HL-60 (cell line): ENCODE measurements around the gene SECTM1.

Source experiments
- DNase-seq, 2 experiments: peaks; one replicate each; pipeline ENCODE4 v3.0.0-alpha.2; 2010 to 2020; ENCODE audit warnings: low read depth in 1 of 2, low spot score in 1 of 2
- H3K27ac ChIP-seq: fragments of 250-450 bp; sonication (Bioruptor Pico); replicated peaks from 2 replicates; pipeline ENCODE4 v1.5.1; 2020; ENCODE audit warnings: mild to moderate bottlenecking, moderate library complexity
- H3K27me3 ChIP-seq: fragments of 250-450 bp; sonication (Bioruptor Pico); 2 replicates; pipeline ENCODE4 v1.5.1; 2021; ENCODE audit warnings: mild to moderate bottlenecking, moderate library complexity; ENCODE audit not compliant: insufficient read depth, poor library complexity, severe bottlenecking
- H3K4me3 ChIP-seq: replicated peaks from 2 replicates; pipeline ENCODE4 v1.5.1; 2011; ENCODE audit warnings: mild to moderate bottlenecking, control low read depth, low read length; ENCODE audit not compliant: insufficient read depth
- GABPA ChIP-seq: IDR thresholded peaks from 2 replicates; pipeline ENCODE4 v1.6.1; 2012; ENCODE audit warnings: low read depth
- POLR2AphosphoS5 ChIP-seq: IDR thresholded peaks from 2 replicates; pipeline ENCODE4 v1.6.1; 2012; ENCODE audit warnings: low read depth
- SPI1 ChIP-seq: IDR thresholded peaks from 2 replicates; pipeline ENCODE4 v1.6.1; 2012; ENCODE audit warnings: low read depth, mild to moderate bottlenecking, borderline replicate concordance
- TF ChIP-seq, protein P1 (sequence below): IDR thresholded peaks from one replicate; pipeline ENCODE4 v1.5.1; 2011; ENCODE audit warnings: low read length, control low read depth, inconsistent platforms; ENCODE audit not compliant: insufficient read depth
- TF ChIP-seq, protein P2 (sequence below): IDR thresholded peaks from 2 replicates; pipeline ENCODE4 v1.6.1; 2012; ENCODE audit warnings: low read depth; ENCODE audit not compliant: insufficient replicate concordance

SECTM1 gene

DNA sequence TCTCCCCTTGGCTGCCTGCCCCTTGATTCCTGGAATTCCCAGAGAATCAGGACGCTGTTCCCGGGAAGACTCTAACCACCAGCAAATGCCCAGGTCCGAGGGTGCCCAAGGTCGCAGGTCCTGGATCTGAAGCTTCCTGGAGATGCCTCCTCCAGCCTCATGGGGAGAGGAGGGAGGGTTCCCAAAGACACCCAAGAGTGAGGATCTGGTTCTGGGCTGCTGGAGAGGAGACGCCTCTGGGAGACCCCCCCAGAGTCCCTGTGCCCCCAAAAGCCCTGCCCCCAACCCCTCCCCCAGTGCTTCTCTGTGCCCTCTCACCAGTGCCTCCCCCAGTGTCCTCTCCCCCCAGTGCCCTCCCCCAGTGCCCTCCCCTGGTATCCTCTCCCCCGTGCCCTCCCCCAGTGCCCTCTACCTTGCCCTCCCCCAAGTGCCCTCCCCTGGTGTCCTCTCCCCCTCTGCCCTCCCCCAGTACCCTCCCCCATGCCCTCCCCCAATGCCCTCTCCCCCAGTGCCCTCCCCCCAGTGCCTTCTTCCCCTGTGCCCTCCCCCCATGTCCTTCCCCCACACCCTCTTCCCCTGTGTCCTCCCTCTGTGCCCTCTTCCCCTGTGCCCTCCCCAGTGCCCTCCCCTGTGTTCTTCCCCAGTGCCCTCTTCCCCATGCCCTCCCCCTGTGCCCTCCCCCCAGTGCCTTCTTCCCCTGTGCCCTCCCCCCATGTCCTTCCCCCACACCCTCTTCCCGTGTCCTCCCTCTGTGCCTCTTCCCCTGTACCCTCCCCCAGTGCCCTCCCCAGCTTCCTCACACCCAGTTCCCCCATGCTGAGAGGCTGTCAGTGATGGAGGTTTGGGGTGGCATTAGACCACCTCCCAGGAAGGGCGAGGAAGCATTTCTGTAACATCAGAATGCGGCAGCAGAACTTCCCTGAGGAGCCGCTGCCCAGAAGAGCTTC lies 6.3 kb upstream of the SECTM1 start:
- no peak overlapping the region for H3K4me3 ChIP-seq
- H3K27ac ChIP-seq, result no peak overlapping the region
- peak; percentile 64 to 91 for DNase-seq
- TF ChIP-seq, protein P1, sequence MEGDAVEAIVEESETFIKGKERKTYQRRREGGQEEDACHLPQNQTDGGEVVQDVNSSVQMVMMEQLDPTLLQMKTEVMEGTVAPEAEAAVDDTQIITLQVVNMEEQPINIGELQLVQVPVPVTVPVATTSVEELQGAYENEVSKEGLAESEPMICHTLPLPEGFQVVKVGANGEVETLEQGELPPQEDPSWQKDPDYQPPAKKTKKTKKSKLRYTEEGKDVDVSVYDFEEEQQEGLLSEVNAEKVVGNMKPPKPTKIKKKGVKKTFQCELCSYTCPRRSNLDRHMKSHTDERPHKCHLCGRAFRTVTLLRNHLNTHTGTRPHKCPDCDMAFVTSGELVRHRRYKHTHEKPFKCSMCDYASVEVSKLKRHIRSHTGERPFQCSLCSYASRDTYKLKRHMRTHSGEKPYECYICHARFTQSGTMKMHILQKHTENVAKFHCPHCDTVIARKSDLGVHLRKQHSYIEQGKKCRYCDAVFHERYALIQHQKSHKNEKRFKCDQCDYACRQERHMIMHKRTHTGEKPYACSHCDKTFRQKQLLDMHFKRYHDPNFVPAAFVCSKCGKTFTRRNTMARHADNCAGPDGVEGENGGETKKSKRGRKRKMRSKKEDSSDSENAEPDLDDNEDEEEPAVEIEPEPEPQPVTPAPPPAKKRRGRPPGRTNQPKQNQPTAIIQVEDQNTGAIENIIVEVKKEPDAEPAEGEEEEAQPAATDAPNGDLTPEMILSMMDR, result no peak
- TF ChIP-seq POLR2AphosphoS5, result no peak
- no peak for TF ChIP-seq GABPA
- no peak for TF ChIP-seq SPI1
- TF ChIP-seq, protein P2, sequence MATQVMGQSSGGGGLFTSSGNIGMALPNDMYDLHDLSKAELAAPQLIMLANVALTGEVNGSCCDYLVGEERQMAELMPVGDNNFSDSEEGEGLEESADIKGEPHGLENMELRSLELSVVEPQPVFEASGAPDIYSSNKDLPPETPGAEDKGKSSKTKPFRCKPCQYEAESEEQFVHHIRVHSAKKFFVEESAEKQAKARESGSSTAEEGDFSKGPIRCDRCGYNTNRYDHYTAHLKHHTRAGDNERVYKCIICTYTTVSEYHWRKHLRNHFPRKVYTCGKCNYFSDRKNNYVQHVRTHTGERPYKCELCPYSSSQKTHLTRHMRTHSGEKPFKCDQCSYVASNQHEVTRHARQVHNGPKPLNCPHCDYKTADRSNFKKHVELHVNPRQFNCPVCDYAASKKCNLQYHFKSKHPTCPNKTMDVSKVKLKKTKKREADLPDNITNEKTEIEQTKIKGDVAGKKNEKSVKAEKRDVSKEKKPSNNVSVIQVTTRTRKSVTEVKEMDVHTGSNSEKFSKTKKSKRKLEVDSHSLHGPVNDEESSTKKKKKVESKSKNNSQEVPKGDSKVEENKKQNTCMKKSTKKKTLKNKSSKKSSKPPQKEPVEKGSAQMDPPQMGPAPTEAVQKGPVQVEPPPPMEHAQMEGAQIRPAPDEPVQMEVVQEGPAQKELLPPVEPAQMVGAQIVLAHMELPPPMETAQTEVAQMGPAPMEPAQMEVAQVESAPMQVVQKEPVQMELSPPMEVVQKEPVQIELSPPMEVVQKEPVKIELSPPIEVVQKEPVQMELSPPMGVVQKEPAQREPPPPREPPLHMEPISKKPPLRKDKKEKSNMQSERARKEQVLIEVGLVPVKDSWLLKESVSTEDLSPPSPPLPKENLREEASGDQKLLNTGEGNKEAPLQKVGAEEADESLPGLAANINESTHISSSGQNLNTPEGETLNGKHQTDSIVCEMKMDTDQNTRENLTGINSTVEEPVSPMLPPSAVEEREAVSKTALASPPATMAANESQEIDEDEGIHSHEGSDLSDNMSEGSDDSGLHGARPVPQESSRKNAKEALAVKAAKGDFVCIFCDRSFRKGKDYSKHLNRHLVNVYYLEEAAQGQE, result no peak
- no peaks in the 10 kb centered on the region for H3K27me3 ChIP-seq

DNA sequence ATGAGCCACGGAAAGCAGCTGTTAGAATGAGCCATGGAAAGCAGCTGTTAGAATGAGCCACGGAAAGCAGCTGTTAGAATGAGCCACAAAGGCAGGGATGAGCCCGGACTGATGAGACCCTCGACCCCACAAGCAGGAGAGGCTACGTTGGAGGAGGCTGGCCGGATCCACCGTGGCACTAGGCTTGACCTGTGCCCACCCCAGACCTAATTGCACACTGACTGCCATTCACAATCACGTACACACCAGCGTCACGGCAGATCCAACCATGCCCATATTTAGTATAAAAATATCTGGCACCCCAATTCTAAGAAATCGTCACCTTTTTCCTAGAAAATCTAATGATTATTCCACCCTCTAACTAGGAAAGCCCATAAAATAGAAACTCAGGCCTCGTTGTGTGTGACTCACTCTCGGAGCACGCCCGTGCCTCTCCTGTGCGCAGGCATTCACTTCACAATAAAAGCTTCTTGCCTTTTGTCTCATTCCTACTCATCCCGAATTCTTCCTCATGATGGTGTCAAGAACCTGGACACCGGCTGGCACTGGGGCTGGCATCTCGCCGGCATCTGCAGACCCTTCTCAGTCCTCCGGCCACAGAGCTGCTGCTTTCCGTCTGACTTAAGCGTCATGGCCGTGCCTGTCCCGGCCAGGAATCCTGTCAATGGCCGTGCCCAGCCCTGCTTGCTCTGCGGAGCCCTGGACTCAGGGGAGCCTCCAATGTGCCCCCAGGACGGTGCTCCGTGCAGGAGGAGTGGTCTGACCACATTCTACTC lies 5.5 kb upstream of the SECTM1 start:
- DNase-seq, result no peak
- no peak overlapping the region for H3K4me3 ChIP-seq
- peaks cover 4% of the 10 kb centered on the region for H3K27me3 ChIP-seq
- no peak for TF ChIP-seq GABPA
- TF ChIP-seq, protein P1, result no peak
- TF ChIP-seq POLR2AphosphoS5, result no peak
- TF ChIP-seq, protein P2, result no peak
- no peak for TF ChIP-seq SPI1
- no peak overlapping the region for H3K27ac ChIP-seq

DNA sequence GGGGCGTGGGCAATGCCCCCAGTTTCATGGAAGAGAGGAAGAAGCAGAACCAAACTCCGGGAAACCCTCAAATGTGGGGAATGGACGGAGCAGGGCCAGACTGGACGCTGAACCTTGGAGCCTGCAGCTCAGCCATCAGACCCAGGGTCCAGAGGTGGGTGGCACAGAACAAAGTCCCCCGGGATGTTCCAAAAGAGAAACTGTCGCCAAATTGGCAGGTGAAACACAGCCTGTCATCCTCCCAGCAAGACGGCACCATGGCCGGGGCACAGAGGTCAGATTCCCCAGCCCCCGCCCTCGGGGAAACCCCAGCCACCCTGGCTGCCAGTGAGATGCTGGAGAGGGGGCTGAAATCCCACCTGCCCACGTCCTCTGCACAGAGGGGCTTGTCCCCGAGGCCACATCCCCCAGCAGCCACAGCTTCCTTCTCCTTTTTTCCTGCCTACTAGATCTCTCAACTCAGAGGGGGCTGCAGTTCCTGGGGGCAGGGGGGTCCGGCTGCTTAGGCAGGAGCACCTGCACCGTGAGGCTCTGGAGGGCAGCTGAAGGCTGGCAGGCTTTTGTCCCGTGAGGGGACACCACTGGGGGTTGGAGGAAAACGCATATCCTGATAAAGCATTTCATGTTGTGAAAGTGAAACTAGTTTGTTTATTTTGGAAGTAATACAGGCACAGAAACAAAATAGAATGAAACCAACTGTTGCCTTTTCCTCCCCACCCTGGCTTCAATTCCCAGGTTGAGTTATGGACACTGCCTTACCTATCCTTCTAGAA lies 1.2 kb upstream of the SECTM1 start:
- peaks cover 39% of the 10 kb centered on the region for H3K27me3 ChIP-seq
- no peak overlapping the region for H3K27ac ChIP-seq
- TF ChIP-seq, protein P1, result no peak
- TF ChIP-seq SPI1 (no peak), POLR2AphosphoS5 (no peak), GABPA (no peak)
- TF ChIP-seq, protein P2, result no peak
- H3K4me3 ChIP-seq, result peak overlapping the region; percentile 37
- DNase-seq, result no peak
